Measurements from ENCODE around the gene ENDOV. TPM values are rescaled to one million over a fixed set of nuclear protein-coding genes. Genes with fewer than 3 reads are reported as not detected.

ENDOV gene
- total and polyA plus RNA-seq, 2 donors (not counting 3 experiments of a cell fraction or from before 2014, with no cell fraction given): 20.4 to 25.9 TPM

DNA sequence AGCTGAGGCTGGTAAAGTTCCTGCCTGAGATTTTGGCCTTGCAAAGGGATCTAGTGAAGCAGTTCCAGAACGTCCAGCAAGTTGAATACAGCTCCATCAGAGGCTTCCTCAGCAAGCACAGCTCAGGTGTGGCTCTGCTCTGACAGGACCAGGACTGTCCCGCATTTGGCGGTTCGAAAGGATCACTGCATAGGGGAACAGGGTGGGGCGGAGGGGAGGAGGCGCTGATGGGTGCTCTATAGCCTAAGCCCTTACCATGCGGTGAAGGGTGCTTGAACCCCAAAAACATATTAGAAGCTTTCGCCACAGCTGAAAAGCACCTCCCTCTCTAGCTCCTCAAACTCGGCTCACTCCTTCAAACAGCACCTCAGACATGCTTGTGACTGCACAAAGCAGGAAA is 29.9 kb upstream of the ENDOV start:
- POLR2A ChIA-PET: no interaction called here
- H2AFZ ChIP-seq (ENCODE audit: low read depth, low read length): no peak overlapping the region
- TF ChIP-seq GATA2 (IDR thresholded peaks at IDR 0.05; ENCODE audit: insufficient read depth, insufficient read length, low read depth, low read length) (no peak), MYC (IDR thresholded peaks at IDR 0.05; ENCODE audit: low read depth, low read length) (no peak), MAX (IDR thresholded peaks at IDR 0.05; ENCODE audit: insufficient read depth, insufficient read length) (no peak), EZH2 (IDR thresholded peaks at IDR 0.05; ENCODE audit: borderline replicate concordance, low read depth, low read length, severe bottlenecking) (no peak), POLR2AphosphoS5 (IDR thresholded peaks at IDR 0.05; ENCODE audit: insufficient read depth, low read depth, low read length) (no peak), POLR2A (IDR thresholded peaks at IDR 0.05; ENCODE audit: low read depth, low read length) (no peak), JUN (IDR thresholded peaks at IDR 0.05; ENCODE audit: borderline replicate concordance, insufficient read depth, insufficient read length, low read depth) (no peak), FOS (IDR thresholded peaks at IDR 0.05; ENCODE audit: borderline replicate concordance, insufficient read depth, low read length) (no peak)
- TF ChIP-seq, protein P1, sequence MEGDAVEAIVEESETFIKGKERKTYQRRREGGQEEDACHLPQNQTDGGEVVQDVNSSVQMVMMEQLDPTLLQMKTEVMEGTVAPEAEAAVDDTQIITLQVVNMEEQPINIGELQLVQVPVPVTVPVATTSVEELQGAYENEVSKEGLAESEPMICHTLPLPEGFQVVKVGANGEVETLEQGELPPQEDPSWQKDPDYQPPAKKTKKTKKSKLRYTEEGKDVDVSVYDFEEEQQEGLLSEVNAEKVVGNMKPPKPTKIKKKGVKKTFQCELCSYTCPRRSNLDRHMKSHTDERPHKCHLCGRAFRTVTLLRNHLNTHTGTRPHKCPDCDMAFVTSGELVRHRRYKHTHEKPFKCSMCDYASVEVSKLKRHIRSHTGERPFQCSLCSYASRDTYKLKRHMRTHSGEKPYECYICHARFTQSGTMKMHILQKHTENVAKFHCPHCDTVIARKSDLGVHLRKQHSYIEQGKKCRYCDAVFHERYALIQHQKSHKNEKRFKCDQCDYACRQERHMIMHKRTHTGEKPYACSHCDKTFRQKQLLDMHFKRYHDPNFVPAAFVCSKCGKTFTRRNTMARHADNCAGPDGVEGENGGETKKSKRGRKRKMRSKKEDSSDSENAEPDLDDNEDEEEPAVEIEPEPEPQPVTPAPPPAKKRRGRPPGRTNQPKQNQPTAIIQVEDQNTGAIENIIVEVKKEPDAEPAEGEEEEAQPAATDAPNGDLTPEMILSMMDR (IDR thresholded peaks at IDR 0.05; ENCODE audit: extremely low read depth in 1 of 2, insufficient read depth in 1 of 2, low read depth in 1 of 2, low read length in 2 of 2): no peak
- peaks cover 8% of the 10 kb centered on the region for H3K4me1 ChIP-seq (ENCODE audit: control insufficient read depth, extremely low read depth, insufficient read depth, low read length)
- dilution Hi-C loops (cut with MboI; ENCODE audit: extremely low pct_ligation_motif_present, low sequenced_read_pairs) (no loop called here), intact Hi-C loops (cut with micrococcal nuclease) (no loop called here)
- H3K9ac ChIP-seq (replicated peaks; ENCODE audit: extremely low read depth, insufficient read depth, low read length): no peak overlapping the region
- H3K36me3 ChIP-seq (ENCODE audit: control insufficient read depth in 2 of 2, extremely low read depth in 1 of 2, insufficient read depth in 2 of 2, low read length in 2 of 2): peaks cover 17 to 62% of the 10 kb centered on the region in 2 experiments
- H3K27me3 ChIP-seq (ENCODE audit: control insufficient read depth in 2 of 2, insufficient read depth in 2 of 2, low read length in 2 of 2): no peaks in the 10 kb centered on the region
- no peak overlapping the region for H3K4me2 ChIP-seq (ENCODE audit: insufficient read depth, low read length)
- no peak overlapping the region for H3K4me3 ChIP-seq (replicated peaks in 1 of 3; ENCODE audit: insufficient read depth in 1 of 3, low read depth in 1 of 3, low read length in 3 of 3)
- FAIRE-seq (no peak), DNase-seq (ENCODE audit: low read depth, low spot score) (no peak)
- BruUV-seq (replicated peaks): no TSS peak
- no peaks in the 10 kb centered on the region for H4K20me1 ChIP-seq (replicated peaks; ENCODE audit: control insufficient read depth, extremely low read depth, insufficient read depth, low read length)
- CTCF ChIA-PET: interaction anchor here (1.3 kb wide), 1 partner anchor 24 kb away, joined by 3 read pairs; no protein-coding TSS in a partner anchor
- no peak overlapping the region for H3K27ac ChIP-seq (ENCODE audit: insufficient read depth, low read depth, low read length)
- H3K79me2 ChIP-seq (ENCODE audit: control insufficient read depth, insufficient read depth, low read length): no peaks in the 10 kb centered on the region
- H3K9me3 ChIP-seq (replicated peaks; ENCODE audit: control insufficient read depth, insufficient read depth, low read length): no peaks in the 10 kb centered on the region
- H3K9me1 ChIP-seq (replicated peaks; ENCODE audit: control insufficient read depth, extremely low read depth, insufficient read depth, low read length): no peaks in the 10 kb centered on the region

Data from endothelial cell of umbilical vein (primary cell).